B cell (primary cell): ENCODE data around the gene STH. TPM values are rescaled to one million over a fixed set of nuclear protein-coding genes. Genes with fewer than 3 reads are reported as not detected.

Experiments
- ATAC-seq: fragments of 200-7000 bp; cut with Tn5 transposase; one replicate; pipeline ENCODE4 v1.10.0; 2021; ENCODE audit warnings: low read depth, mild to moderate bottlenecking, moderate number of reproducible peaks, moderate library complexity
- CTCF ChIA-PET: fragments of 350-600 bp; sonication (Branson Sonifier 250); formaldehyde crosslinking; loops from one replicate; lab custom pipeline; 2021; ENCODE audit warnings: antibody characterized with exemption, inconsistent platforms; lab: Charles Lee
- POLR2A ChIA-PET: fragments of 350-600 bp; sonication (Branson Sonifier 250); formaldehyde crosslinking; loops from one replicate; lab custom pipeline; 2021; ENCODE audit warnings: antibody characterized with exemption; lab: Charles Lee
- DNase-seq: peaks from one replicate; pipeline ENCODE4 v3.0.0; 2013
- H2AFZ ChIP-seq: 2 replicates; pipeline ENCODE4 v1.6.1; 2012; ENCODE audit warnings: mild to moderate bottlenecking, low read depth, low read length; ENCODE audit not compliant: insufficient read depth, poor library complexity, severe bottlenecking
- H3K27ac ChIP-seq, 2 donors: 1 replicate in 1 of 2; 2 replicates in 1 of 2; pipeline ENCODE4 v1.5.1; 2012 to 2013; ENCODE audit warnings: low read length in 2 of 2, mild to moderate bottlenecking in 2 of 2, moderate library complexity in 1 of 2
- H3K27me3 ChIP-seq, 4 experiments: fragments of 200-600 bp in 1 of 4; sonication (generic) in 1 of 4; replicated peaks in 1 of 4; 1 replicate in 2 of 4; 2 replicates in 2 of 4; pipeline versions ENCODE4 v1.6.1 to v1.7.0; 2013 to 2016; ENCODE audit warnings: low read length in 3 of 4, mild to moderate bottlenecking in 2 of 4, mixed read lengths in 1 of 4, moderate library complexity in 1 of 4; ENCODE audit not compliant: insufficient read depth in 4 of 4, control insufficient read depth in 3 of 4; ENCODE audit errors: control extremely low read depth in 1 of 4
- H3K36me3 ChIP-seq, 2 experiments: replicated peaks in 1 of 2; 1 replicate in 1 of 2; 2 replicates in 1 of 2; pipeline versions ENCODE4 v1.6.1 to v1.7.1; 2013; ENCODE audit warnings: low read length in 1 of 2; ENCODE audit not compliant: insufficient read depth in 2 of 2, control insufficient read depth in 1 of 2; ENCODE audit errors: control extremely low read depth in 1 of 2, extremely low read depth in 1 of 2
- H3K4me1 ChIP-seq, 2 donors: fragments of 200-600 bp in 1 of 2; sonication (generic) in 1 of 2; 1 replicate in 1 of 2; 2 replicates in 1 of 2; pipeline versions ENCODE4 v1.5.1 to v1.6.1; 2013 to 2017; ENCODE audit warnings: low read length in 2 of 2; ENCODE audit not compliant: control insufficient read depth in 2 of 2, insufficient read depth in 2 of 2
- H3K4me2 ChIP-seq: replicated peaks from 2 replicates; pipeline ENCODE3; 2012; ENCODE audit warnings: mild to moderate bottlenecking, low read depth, low read length; ENCODE audit not compliant: poor library complexity, severe bottlenecking
- H3K4me3 ChIP-seq, 5 experiments: fragments of 200-600 bp in 1 of 5; sonication (generic) in 1 of 5; 1 replicate in 3 of 5; 2 replicates in 2 of 5; pipeline versions ENCODE4 v1.5.1 to v1.7.0; 2011 to 2016; ENCODE audit warnings: low read length in 4 of 5, mild to moderate bottlenecking in 4 of 5, low read depth in 2 of 5, control low read depth in 1 of 5, moderate library complexity in 1 of 5; ENCODE audit not compliant: insufficient read depth in 1 of 5; ENCODE audit errors: control extremely low read depth in 1 of 5, extremely low read depth in 1 of 5
- H3K79me2 ChIP-seq: fragments of 200-600 bp; sonication (generic); one replicate; pipeline ENCODE4 v1.6.0; 2016; ENCODE audit warnings: low read length; ENCODE audit not compliant: control insufficient read depth, insufficient read depth
- H3K9ac ChIP-seq: fragments of 200-600 bp; sonication (generic); 2 replicates; pipeline ENCODE4 v1.6.1; 2017; ENCODE audit warnings: mild to moderate bottlenecking, low read length, moderate library complexity
- H3K9me3 ChIP-seq, 3 donors: one replicate each; pipeline versions ENCODE4 v1.6.1 to v1.7.1; 2013; ENCODE audit warnings: low read length in 2 of 3; ENCODE audit not compliant: control insufficient read depth in 2 of 3, insufficient read depth in 1 of 3; ENCODE audit errors: control extremely low read depth in 1 of 3
- H4K20me1 ChIP-seq: 2 replicates; pipeline ENCODE4 v1.6.0; 2012; ENCODE audit warnings: mild to moderate bottlenecking, low read length; ENCODE audit not compliant: insufficient read depth, control insufficient read depth, poor library complexity, severe bottlenecking
- H3K27ac Mint-ChIP-seq: one replicate; pipeline ENCODE4 v1.8.0; 2021; ENCODE audit warnings: mixed read lengths
- H3K27me3 Mint-ChIP-seq: one replicate; pipeline ENCODE4 v1.8.0; 2021; ENCODE audit warnings: mixed read lengths
- H3K4me1 Mint-ChIP-seq: one replicate; pipeline ENCODE4 v1.8.0; 2021; ENCODE audit warnings: mixed read lengths
- H3K4me3 Mint-ChIP-seq: one replicate; pipeline ENCODE4 v1.8.0; 2021; ENCODE audit warnings: mixed read lengths
- H3K9me3 Mint-ChIP-seq: one replicate; pipeline ENCODE4 v1.8.0; 2022; ENCODE audit warnings: mixed read lengths; ENCODE audit not compliant: insufficient read depth
- EZH2 ChIP-seq: IDR thresholded peaks from 2 replicates; pipeline ENCODE4 v1.6.1; 2012; ENCODE audit warnings: borderline replicate concordance, low read depth, mild to moderate bottlenecking, moderate library complexity, low read length; ENCODE audit not compliant: insufficient read depth, poor library complexity, severe bottlenecking
- WGBS: methylation state at CpG from one replicate; pipeline ENCODE4 v1.1.5; 2013; ENCODE audit warnings: missing lambda C conversion rate; ENCODE audit not compliant: insufficient coverage; 5-methylcytosine and 5-hydroxymethylcytosine counted together
- intact Hi-C: fragments of 100-400 bp; cut with micrococcal nuclease; formaldehyde crosslinking; loops from one replicate; pipeline ENCODE4 v1.10.0; 2022
- polyA plus RNA-seq: library from polyadenylated mRNA; depleted of rRNA; stranded (reverse); fragments of >200 nt; gene quantifications from 2 replicates; pipeline ENCODE4 v1.2.3, GENCODE V29; 2012
- total RNA-seq, 2 donors: library from RNA; stranded (reverse); fragments of 120-200 nt in 1 of 2; gene quantifications; 1 replicate in 1 of 2; 2 replicates in 1 of 2; pipeline versions ENCODE4 v1.2.3 to v1.2.4, GENCODE V29; 2013 to 2022
- TF ChIP-seq, protein P1 (sequence below): fragments of 200-600 bp; IDR thresholded peaks from one replicate; pipeline ENCODE4 v1.8.0; 2022; ENCODE audit warnings: antibody characterized with exemption, mild to moderate bottlenecking

Gene STH
- total and polyA plus RNA-seq, 2 donors (not counting 1 experiment from before 2014, with no cell fraction given) = not detected

GRCh38 chr17:45976391-45976754 lies 22.7 kb upstream of the STH start:
- no peak for TF ChIP-seq EZH2
- TF ChIP-seq, protein P1, sequence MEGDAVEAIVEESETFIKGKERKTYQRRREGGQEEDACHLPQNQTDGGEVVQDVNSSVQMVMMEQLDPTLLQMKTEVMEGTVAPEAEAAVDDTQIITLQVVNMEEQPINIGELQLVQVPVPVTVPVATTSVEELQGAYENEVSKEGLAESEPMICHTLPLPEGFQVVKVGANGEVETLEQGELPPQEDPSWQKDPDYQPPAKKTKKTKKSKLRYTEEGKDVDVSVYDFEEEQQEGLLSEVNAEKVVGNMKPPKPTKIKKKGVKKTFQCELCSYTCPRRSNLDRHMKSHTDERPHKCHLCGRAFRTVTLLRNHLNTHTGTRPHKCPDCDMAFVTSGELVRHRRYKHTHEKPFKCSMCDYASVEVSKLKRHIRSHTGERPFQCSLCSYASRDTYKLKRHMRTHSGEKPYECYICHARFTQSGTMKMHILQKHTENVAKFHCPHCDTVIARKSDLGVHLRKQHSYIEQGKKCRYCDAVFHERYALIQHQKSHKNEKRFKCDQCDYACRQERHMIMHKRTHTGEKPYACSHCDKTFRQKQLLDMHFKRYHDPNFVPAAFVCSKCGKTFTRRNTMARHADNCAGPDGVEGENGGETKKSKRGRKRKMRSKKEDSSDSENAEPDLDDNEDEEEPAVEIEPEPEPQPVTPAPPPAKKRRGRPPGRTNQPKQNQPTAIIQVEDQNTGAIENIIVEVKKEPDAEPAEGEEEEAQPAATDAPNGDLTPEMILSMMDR = no peak
- Histone ChIP-seq H3K27me3 (no peaks in the 10 kb centered on the region), H3K9me3 (peaks cover 0 to 8% (median 3%) of the 10 kb centered on the region in 3 donors), H3K4me2 (no peak overlapping the region), H3K79me2 (no peaks in the 10 kb centered on the region), H3K4me1 (peaks cover 21 to 31% of the 10 kb centered on the region in 2 donors), H3K9ac (no peak overlapping the region), H3K27ac (no peak overlapping the region), H3K36me3 (no peaks in the 10 kb centered on the region), H3K4me3 (no peak overlapping the region), H4K20me1 (no peaks in the 10 kb centered on the region), H2AFZ (no peak overlapping the region)
- intact Hi-C loops = no loop called here
- Mint-ChIP-seq H3K27ac (no peak overlapping the region), H3K4me3 (no peak overlapping the region), H3K4me1 (peaks cover 30% of the 10 kb centered on the region), H3K27me3 (peaks cover 5% of the 10 kb centered on the region), H3K9me3 (no peaks in the 10 kb centered on the region)
- ATAC-seq (no peak), DNase-seq (no peak)
- CTCF ChIA-PET = interaction anchor here (1.9 kb wide), 1 partner anchor 27 kb away, joined by 11 read pairs; no protein-coding TSS in a partner anchor
- 100% methylated on average over 2 of the region's 2 CpGs for WGBS
- POLR2A ChIA-PET = no interaction called here

- no peak for TF ChIP-seq EZH2
- TF ChIP-seq, protein P1 = no peak
- H3K27ac Mint-ChIP-seq = no peak overlapping the region
- Histone ChIP-seq H3K27ac (no peak overlapping the region), H3K9me3 (peaks cover 0 to 4% (median 3%) of the 10 kb centered on the region in 3 donors), H3K4me3 (no peak overlapping the region), H3K79me2 (no peaks in the 10 kb centered on the region), H3K36me3 (no peaks in the 10 kb centered on the region), H3K27me3 (no peaks in the 10 kb centered on the region), H2AFZ (no peak overlapping the region), H3K9ac (no peak overlapping the region), H4K20me1 (no peaks in the 10 kb centered on the region), H3K4me1 (peaks cover 21 to 31% of the 10 kb centered on the region in 2 donors), H3K4me2 (no peak overlapping the region)
- DNase-seq = no peak
- H3K27me3 Mint-ChIP-seq = peaks cover 7% of the 10 kb centered on the region
- peaks cover 30% of the 10 kb centered on the region for H3K4me1 Mint-ChIP-seq
- H3K9me3 Mint-ChIP-seq = no peaks in the 10 kb centered on the region
- intact Hi-C loops = no loop called here
- CTCF ChIA-PET = no interaction called here
- POLR2A ChIA-PET = no interaction called here
- WGBS = 97% methylated on average over 16 of the region's 18 CpGs
- ATAC-seq = no peak
- H3K4me3 Mint-ChIP-seq = no peak overlapping the region
Observed at GRCh38 chr17:45976755-45977505, 22.1 kb upstream of the STH start.
